Measurements from ENCODE around the gene EPAS1.
A peak's percentile ranks its signal among the peaks of the same experiment; 100 is the strongest.

The EPAS1 gene

GRCh38 chr2:46367286-46367685 is 70.1 kb downstream of the EPAS1 start:
- no peak for DNase-seq

DNA sequence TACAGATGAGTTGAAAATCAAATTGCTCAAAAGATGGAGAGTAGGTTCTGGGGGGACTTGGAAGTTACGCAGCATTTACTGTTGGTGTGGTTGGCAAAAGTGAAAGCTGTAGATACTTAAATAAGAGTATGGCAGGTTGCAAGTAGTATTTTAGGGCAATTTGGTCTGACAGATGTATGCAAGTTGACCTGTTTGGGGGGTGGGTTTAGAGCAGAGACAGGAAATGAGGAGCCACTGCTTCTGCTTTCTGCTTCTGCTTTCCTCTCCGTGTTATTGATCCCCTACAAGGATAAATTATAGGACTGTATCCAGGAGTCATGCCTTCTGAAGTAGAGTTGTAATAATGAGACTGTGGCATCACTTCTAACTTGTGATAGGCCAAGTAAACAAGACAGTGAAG is 71.2 kb downstream of the EPAS1 start:
- DNase-seq, result peak in 1 of 2 donors; percentile 67

DNA sequence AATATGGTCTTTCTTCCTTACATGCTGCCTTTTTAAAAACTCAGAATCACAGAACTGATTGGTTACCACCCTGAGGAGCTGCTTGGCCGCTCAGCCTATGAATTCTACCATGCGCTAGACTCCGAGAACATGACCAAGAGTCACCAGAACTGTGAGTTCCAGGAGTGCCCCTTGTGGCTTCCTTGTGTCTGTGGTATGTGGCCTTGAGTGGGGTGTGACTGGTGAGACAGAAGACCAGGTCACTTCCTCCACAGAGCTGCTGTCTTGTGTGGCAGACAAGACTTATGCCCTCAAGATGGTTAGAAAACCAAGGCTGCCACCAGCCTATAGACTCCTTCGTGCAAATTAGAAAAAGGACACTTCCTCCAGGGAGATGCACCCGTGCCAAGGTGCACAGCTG is 72.6 kb downstream of the EPAS1 start:
- no peak for DNase-seq

DNA sequence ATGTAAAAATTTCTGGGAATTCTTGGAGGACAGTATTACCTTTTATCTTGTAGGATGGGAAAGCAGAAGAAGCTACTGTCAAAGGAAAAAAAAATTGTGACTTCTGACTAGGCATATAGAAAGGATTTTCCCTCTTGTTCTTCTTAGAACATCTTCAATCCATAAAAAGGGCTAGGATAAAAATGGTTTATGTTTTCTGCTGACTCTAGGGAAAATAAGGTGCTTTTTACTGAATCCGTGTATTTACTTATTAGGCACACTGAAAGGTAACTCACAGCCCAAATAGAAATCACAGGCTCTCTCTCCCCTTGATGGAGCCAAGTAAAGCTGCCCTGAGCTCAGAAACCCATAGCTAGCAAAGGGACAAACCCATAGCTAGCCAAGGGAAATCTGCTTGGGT is 74.6 kb downstream of the EPAS1 start:
- no peak for DNase-seq

- no peak for DNase-seq
Observed at GRCh38 chr2:46372475-46372874, 75.3 kb downstream of the EPAS1 start.

- no peak for DNase-seq
Observed at GRCh38 chr2:46373238-46373637, 76.0 kb downstream of the EPAS1 start.

DNA sequence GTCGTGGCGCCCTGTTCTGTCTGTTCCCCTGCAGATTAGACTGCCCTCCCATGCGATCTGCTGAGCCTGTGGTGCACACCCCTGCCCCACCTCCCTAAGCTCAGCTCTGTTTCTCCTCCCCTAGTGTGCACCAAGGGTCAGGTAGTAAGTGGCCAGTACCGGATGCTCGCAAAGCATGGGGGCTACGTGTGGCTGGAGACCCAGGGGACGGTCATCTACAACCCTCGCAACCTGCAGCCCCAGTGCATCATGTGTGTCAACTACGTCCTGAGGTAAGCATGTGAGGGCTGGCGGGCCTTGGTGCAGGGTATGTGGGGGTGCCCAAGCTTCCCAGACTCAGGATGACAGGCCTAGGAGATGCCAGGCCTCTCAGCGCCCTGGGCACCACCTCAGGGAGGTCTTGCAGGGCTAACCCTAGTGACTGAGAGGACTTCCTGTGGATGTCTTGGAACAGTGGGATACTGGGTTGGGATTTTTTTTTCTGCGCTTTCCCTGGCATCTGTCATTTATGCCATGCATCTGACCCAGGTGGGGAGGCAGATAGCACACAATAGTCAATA is 78.4 kb downstream of the EPAS1 start:
- no peak for DNase-seq

- DNase-seq, result no peak
Observed at GRCh38 chr2:46376586-46376985, 79.4 kb downstream of the EPAS1 start.

GRCh38 chr2:46377101-46377581 is 79.9 kb downstream of the EPAS1 start:
- no peak for DNase-seq

- no peak for DNase-seq
Observed at GRCh38 chr2:46377666-46378560, 80.7 kb downstream of the EPAS1 start.

GRCh38 chr2:46378616-46379015 is 81.4 kb downstream of the EPAS1 start:
- no peak for DNase-seq

DNA sequence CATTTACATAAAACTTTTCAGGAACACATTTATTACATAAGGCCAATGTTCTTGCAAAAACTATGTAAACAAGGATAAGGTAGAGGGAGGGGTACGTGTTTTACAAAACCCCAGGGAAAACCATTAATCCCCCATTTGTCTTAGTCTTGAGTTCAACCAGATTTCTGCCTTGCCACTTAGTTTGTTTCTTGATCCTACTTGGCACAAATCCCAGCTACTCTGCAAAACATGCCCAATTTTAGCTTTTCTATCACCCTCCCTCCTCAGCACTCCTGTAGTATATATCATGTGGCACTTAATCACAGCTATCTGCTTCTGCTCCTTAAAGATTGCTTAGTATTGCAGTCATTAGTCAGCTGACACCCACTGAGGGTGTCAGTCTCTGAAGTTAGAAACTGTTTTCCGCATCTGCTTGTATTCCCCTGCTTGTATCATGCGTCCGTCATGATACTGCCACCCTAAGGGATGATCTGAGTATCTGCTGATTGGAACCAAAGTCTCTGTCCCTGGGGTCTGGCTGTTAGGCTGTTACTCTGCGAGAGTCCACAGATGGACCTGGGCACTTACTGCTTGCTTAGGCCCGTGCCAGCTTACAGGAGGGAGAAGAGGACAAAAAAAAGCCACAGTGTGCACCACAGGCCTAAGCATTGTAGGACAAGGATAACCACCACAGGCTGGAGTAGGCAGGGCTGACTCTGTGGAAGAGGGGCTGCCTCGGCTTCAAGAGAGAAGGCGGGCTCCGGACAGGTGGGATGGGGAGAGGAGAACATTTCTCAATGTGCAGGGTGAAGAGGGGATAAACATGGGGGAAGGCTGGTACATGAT is 82.2 kb downstream of the EPAS1 start:
- DNase-seq, result no peak

DNA sequence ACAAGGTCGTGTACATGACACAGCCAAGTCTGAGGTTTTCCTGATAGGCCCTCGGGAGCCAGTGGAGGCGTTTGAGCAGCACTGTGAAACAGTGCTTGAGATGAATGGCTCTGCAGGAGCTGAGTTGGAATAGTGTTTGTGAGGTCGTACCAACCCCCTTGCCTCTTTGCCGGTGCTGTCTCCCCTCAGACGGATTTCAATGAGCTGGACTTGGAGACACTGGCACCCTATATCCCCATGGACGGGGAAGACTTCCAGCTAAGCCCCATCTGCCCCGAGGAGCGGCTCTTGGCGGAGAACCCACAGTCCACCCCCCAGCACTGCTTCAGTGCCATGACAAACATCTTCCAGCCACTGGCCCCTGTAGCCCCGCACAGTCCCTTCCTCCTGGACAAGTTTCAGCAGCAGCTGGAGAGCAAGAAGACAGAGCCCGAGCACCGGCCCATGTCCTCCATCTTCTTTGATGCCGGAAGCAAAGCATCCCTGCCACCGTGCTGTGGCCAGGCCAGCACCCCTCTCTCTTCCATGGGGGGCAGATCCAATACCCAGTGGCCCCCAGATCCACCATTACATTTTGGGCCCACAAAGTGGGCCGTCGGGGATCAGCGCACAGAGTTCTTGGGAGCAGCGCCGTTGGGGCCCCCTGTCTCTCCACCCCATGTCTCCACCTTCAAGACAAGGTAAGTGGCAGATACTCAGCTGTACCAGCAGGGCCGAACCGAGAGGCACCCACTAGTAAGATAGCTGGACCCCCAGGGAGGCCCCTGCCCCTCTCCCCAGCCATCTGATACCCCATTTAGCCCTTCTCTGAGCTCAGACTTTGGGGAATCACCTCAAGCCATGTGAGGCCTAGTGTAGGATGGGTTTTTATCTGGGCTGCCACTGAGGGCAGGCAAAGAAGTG is 83.1 kb downstream of the EPAS1 start:
- DNase-seq, result no peak

DNA sequence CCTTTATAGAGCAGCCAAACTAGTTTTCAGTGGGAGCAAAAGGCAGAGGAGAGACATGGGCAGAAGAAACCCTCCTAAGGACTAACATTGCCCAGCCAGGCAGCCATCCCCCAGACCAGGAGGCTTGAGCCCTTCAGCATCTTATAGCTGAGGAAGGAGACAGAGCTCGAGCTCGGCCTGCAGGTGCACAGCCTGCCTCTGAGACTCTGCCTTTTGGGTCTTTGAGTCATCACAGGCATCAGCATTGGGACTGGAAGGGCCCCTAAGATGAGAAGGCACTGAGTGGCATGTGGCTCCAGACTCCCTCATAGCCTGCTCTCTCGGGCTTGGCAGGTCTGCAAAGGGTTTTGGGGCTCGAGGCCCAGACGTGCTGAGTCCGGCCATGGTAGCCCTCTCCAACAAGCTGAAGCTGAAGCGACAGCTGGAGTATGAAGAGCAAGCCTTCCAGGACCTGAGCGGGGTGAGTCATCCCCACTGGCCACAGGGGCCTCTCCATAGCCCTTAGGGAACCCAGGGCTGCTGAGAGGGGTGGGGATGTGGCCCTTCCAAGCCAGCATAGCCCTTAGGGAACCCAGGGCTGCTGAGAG is 84.1 kb downstream of the EPAS1 start:
- no peak for DNase-seq

- no peak for DNase-seq
Observed at GRCh38 chr2:46381871-46382270, 84.7 kb downstream of the EPAS1 start.

DNA sequence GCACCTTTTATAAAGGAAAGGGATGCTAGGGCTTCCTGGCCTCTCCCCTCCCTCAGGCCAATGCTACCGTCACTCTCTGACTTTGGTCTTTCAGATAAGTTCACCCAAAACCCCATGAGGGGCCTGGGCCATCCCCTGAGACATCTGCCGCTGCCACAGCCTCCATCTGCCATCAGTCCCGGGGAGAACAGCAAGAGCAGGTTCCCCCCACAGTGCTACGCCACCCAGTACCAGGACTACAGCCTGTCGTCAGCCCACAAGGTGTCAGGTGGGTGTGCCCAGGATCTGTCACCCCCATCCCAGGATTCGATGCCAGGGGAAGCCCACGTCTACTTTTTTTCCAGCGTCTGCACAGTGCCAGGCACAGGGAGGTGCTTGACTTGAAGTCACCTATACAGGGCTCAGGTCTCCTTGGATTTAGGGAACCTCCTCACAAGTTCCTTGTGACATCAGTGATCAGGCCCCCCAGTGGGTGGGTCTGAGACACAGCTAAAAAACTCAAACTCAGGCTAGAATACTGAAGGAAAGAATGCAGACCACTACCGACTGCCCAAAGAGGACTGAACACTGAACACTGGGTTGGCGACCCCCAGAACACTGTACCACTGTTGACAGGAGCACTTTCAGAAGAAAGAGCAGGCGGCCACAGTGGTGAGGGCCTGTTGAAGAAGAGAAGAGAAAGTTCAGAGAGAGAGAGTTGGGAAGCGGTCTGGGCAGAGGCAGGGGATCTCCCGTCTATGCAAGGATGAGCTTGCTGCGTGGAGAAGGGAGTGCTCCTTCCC is 85.3 kb downstream of the EPAS1 start:
- no peak for DNase-seq

- DNase-seq, result no peak
Observed at GRCh38 chr2:46383113-46383395, 85.8 kb downstream of the EPAS1 start.

DNA sequence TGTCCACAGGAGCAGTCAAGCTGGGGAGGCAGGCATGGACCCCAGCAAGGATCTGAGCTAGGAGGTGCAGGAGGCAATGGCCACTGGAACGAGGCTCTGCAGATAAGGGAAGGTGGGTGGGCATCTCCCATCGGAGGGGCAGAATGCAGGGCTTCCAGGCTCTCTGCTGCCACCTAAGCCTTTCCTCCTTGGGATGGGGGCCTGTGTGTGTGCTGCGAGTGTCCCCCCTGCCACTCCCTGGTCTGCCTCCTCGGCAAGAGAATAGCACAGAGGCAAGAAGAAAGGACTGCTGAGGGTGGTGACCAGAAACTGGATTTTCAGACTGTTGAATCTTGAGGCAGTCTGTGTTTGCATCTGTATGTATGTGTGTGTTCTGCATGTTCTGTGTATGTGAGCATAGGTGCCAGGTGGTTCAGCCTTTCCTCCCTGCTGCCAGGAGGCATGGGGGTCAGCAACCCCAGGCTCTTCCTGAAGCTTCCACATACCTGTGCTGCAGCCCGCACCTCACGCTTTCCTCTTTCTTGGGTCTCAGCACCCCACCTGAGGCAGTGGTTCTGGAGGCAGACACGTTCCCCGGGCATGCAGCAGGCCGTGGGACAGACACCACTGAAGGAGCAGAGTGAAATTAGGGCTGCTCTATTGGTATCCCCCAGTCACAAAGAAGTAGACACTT is 86.7 kb downstream of the EPAS1 start:
- DNase-seq, result no peak

- no peak for DNase-seq
Observed at GRCh38 chr2:46384457-46384815, 87.2 kb downstream of the EPAS1 start.

DNA sequence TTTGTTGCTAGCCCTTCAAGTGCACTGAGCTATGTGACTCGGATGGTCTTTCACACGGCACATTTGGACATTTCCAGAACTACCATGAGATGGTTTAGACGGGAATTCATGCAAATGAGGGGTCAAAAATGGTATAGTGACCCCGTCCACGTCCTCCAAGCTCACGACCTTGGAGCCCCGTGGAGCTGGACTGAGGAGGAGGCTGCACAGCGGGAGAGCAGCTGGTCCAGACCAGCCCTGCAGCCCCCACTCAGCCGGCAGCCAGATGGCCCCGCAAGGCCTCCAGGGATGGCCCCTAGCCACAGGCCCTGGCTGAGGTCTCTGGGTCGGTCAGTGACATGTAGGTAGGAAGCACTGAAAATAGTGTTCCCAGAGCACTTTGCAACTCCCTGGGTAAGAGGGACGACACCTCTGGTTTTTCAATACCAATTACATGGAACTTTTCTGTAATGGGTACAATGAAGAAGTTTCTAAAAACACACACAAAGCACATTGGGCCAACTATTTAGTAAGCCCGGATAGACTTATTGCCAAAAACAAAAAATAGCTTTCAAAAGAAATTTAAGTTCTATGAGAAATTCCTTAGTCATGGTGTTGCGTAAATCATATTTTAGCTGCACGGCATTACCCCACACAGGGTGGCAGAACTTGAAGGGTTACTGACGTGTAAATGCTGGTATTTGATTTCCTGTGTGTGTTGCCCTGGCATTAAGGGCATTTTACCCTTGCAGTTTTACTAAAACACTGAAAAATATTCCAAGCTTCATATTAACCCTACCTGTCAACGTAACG is 88.8 kb downstream of the EPAS1 start:
- peak in 1 of 2 donors; percentile 62 for DNase-seq
